DND-41 (cell line): Measurements from ENCODE around the gene IQCK.

ENCODE experiments used
- EZH2 ChIP-seq: IDR thresholded peaks from 3 replicates; pipeline ENCODE4 v1.6.1; 2012; ENCODE audit warnings: borderline replicate concordance, low read depth, mild to moderate bottlenecking, moderate library complexity, low read length, inconsistent platforms; ENCODE audit not compliant: severe bottlenecking
- TF ChIP-seq, protein P1 (sequence below): IDR thresholded peaks from 2 replicates; pipeline ENCODE4 v1.5.1; 2012; ENCODE audit warnings: borderline replicate concordance, low read length, moderate library complexity, mild to moderate bottlenecking; ENCODE audit not compliant: poor library complexity, severe bottlenecking; ENCODE audit errors: extremely low read depth

DNA sequence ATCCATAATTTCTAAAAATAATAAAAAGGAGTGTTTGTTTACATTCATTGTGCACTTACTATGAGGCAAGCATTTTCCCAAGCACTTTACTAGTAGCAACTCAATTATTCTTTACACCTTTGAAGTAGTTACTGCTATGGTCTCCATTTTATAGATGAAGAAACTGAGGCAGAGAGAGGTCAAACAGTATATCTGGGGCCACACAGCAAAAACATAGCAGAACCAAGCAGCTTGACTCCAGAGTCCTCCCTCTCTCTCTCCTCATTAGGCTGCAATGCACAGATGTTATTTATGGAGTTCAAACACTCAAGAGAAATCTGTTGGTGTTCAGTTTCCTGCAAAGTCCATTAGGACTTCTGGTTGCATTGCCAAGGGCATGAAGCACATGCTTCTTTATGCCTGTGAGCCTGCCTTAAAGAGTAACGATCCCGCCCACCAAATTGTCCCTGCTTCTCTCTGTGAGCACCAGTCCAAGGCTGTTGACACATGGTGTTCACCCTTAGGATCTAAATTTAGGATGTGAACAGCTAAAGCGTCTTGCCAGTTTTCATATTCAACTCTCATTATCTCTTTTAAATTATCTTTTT is 122.5 kb downstream of the IQCK start:
- TF ChIP-seq, protein P1, sequence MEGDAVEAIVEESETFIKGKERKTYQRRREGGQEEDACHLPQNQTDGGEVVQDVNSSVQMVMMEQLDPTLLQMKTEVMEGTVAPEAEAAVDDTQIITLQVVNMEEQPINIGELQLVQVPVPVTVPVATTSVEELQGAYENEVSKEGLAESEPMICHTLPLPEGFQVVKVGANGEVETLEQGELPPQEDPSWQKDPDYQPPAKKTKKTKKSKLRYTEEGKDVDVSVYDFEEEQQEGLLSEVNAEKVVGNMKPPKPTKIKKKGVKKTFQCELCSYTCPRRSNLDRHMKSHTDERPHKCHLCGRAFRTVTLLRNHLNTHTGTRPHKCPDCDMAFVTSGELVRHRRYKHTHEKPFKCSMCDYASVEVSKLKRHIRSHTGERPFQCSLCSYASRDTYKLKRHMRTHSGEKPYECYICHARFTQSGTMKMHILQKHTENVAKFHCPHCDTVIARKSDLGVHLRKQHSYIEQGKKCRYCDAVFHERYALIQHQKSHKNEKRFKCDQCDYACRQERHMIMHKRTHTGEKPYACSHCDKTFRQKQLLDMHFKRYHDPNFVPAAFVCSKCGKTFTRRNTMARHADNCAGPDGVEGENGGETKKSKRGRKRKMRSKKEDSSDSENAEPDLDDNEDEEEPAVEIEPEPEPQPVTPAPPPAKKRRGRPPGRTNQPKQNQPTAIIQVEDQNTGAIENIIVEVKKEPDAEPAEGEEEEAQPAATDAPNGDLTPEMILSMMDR: no peak
- TF ChIP-seq EZH2: no peak
